ENCODE results near the gene POC1A. TPM values are rescaled to one million over a fixed set of nuclear protein-coding genes. Genes with fewer than 3 reads are reported as not detected.

Gene POC1A
- total RNA-seq, 1 experiment from 2014 or later = 29.0 TPM

GRCh38 chr3:52110502-52110901 is 43.7 kb downstream of the POC1A start:
- H2AFZ ChIP-seq (ENCODE audit: low read length) = no peak overlapping the region
- H3K4me2 ChIP-seq (ENCODE audit: insufficient read depth, insufficient read length, low read length) = no peak overlapping the region
- WGBS (ENCODE audit: extremely low coverage, insufficient read length, low lambda C conversion rate) = no CpG with 5 or more reads among the region's 2 CpGs
- no peak overlapping the region for H2AK5ac ChIP-seq (ENCODE audit: insufficient read length, low read length)
- no peaks in the 10 kb centered on the region for H3K23me2 ChIP-seq (ENCODE audit: insufficient read length, low read depth, low read length, poor library complexity, severe bottlenecking)
- no peak for TF ChIP-seq CTCF (conservative IDR thresholded peaks at IDR 0.05)
- no peak overlapping the region for H2BK12ac ChIP-seq (ENCODE audit: insufficient read length, low read depth, low read length)
- no peaks in the 10 kb centered on the region for H4K20me1 ChIP-seq (ENCODE audit: control insufficient read depth, insufficient read depth, insufficient read length)
- 0 out of 4 replicates have a peak, but pooled peaks cover 0 to 2% of the 10 kb centered on the region in 2 experiments for H3K4me1 Mint-ChIP-seq
- H3K9me3 Mint-ChIP-seq = no peaks in the 10 kb centered on the region
- no peak overlapping the region for H3K27ac ChIP-seq (ENCODE audit: insufficient read length, low read depth, low read length)
- no peak overlapping the region for H3K56ac ChIP-seq (ENCODE audit: insufficient read length, low read depth, low read length)
- no peaks in the 10 kb centered on the region for H3K79me1 ChIP-seq (ENCODE audit: insufficient read depth, low read depth, low read length, poor library complexity, severe bottlenecking)
- no peaks in the 10 kb centered on the region for H3K27me3 ChIP-seq (ENCODE audit: insufficient read depth, low read length)
- H3K23ac ChIP-seq (ENCODE audit: insufficient read length, low read depth, low read length) = no peak overlapping the region
- H2BK15ac ChIP-seq (ENCODE audit: low read depth, low read length) = no peak overlapping the region
- H3K9me3 ChIP-seq (ENCODE audit: control insufficient read depth, low read depth, low read length) = no peaks in the 10 kb centered on the region
- no peak overlapping the region for H3K18ac ChIP-seq (ENCODE audit: insufficient read length, low read depth, low read length)
- H3K14ac ChIP-seq (ENCODE audit: insufficient read depth, low read length) = no peak overlapping the region
- no peaks in the 10 kb centered on the region for H3K79me2 ChIP-seq (ENCODE audit: insufficient read depth, low read length)
- no peak overlapping the region for H4K91ac ChIP-seq (ENCODE audit: insufficient read length, low read depth, low read length)
- H4K5ac ChIP-seq (ENCODE audit: insufficient read length, low read depth, low read length) = no peak overlapping the region
- H3K27me3 Mint-ChIP-seq (ENCODE audit: low read depth) = no peaks in the 10 kb centered on the region
- no peak overlapping the region for H2BK20ac ChIP-seq (ENCODE audit: low read depth, low read length, poor library complexity, severe bottlenecking)
- no peak overlapping the region for H3T11ph ChIP-seq (ENCODE audit: low read length)
- H2BK120ac ChIP-seq (ENCODE audit: low read depth, low read length, poor library complexity, severe bottlenecking) = no peak overlapping the region
- no peak for DNase-seq
- no peak overlapping the region for H3K4ac ChIP-seq (ENCODE audit: low read depth, low read length)
- no peaks in the 10 kb centered on the region for H3K4me1 ChIP-seq (ENCODE audit: insufficient read depth, low read length)
- no peak overlapping the region for H3K4me3 Mint-ChIP-seq
- no peak overlapping the region for H3K27ac Mint-ChIP-seq
- H4K8ac ChIP-seq (replicated peaks; ENCODE audit: insufficient read length, low read depth, low read length) = no peak overlapping the region
- no peak overlapping the region for H2BK5ac ChIP-seq (ENCODE audit: insufficient read length, low read length)
- no peak overlapping the region for H3K9ac ChIP-seq (ENCODE audit: extremely low read depth, insufficient read length, low read length)
- peaks cover 2 to 38% (median 36%) of the 10 kb centered on the region in 3 experiments; a peak in 6 of 7 replicates for H3K36me3 Mint-ChIP-seq (ENCODE audit: insufficient read depth in 1 of 3, low read depth in 3 of 3)

Data from H9 (cell line).